Caco-2 (cell line): ENCODE data around the gene TK2. TPM values are rescaled to one million over a fixed set of nuclear protein-coding genes. Genes with fewer than 3 reads are reported as not detected.

Experiments
- BruUV-seq: library from RNA; stranded (reverse); fragments of 400-500 nt; replicated peaks from 2 replicates; lab custom pipeline; 2021; lab: Mats Ljungman, UMichigan
- CTCF ChIA-PET: fragments of 300-600 bp; sonication (Branson Sonifier 250); formaldehyde crosslinking; loops from one replicate; lab custom pipeline; 2022; ENCODE audit warnings: antibody characterized with exemption; lab: Charles Lee
- POLR2A ChIA-PET: fragments of 300-600 bp; sonication (Branson Sonifier 250); formaldehyde crosslinking; loops from one replicate; lab custom pipeline; 2022; ENCODE audit warnings: antibody characterized with exemption; lab: Charles Lee
- DNase-seq, 2 experiments: peaks; one replicate each; pipeline versions ENCODE4 v3.0.0 to v3.0.0-alpha.2; 2020 to 2022
- H3K27me3 ChIP-seq: replicated peaks from 2 replicates; pipeline ENCODE4 v1.6.0; 2011; ENCODE audit warnings: low read length; ENCODE audit not compliant: control insufficient read depth, insufficient read depth
- H3K36me3 ChIP-seq: 2 replicates; pipeline ENCODE4 v1.5.1; 2011; ENCODE audit warnings: low read length; ENCODE audit not compliant: control insufficient read depth, insufficient read depth
- H3K4me1 ChIP-seq: fragments of 250-450 bp; sonication (Bioruptor Pico); 2 replicates; pipeline ENCODE4 v1.5.1; 2020; ENCODE audit warnings: mild to moderate bottlenecking
- H3K4me3 ChIP-seq: 2 replicates; pipeline ENCODE4 v1.5.1; 2011; ENCODE audit warnings: low read depth, mild to moderate bottlenecking, control low read depth, low read length
- H3K9me3 ChIP-seq: fragments of 250-450 bp; sonication (Bioruptor Pico); 2 replicates; pipeline ENCODE4 v1.5.1; 2020; ENCODE audit warnings: mild to moderate bottlenecking, moderate library complexity
- H3K27ac Mint-ChIP-seq: one replicate; pipeline ENCODE4 v1.8.0; 2022; ENCODE audit warnings: mixed read lengths; ENCODE audit not compliant: unreplicated experiment
- H3K27me3 Mint-ChIP-seq: one replicate; pipeline ENCODE4 v1.8.0; 2022; ENCODE audit warnings: mixed read lengths; ENCODE audit not compliant: insufficient read depth, unreplicated experiment
- H3K36me3 Mint-ChIP-seq: one replicate; pipeline ENCODE4 v1.8.0; 2022; ENCODE audit warnings: mild to moderate bottlenecking, mixed read lengths; ENCODE audit not compliant: insufficient read depth, unreplicated experiment
- H3K4me1 Mint-ChIP-seq: one replicate; pipeline ENCODE4 v1.8.0; 2022; ENCODE audit warnings: low read depth, mixed read lengths; ENCODE audit not compliant: unreplicated experiment
- H3K4me3 Mint-ChIP-seq: one replicate; pipeline ENCODE4 v1.8.0; 2022; ENCODE audit warnings: mild to moderate bottlenecking, moderate library complexity, mixed read lengths; ENCODE audit not compliant: unreplicated experiment
- H3K9me3 Mint-ChIP-seq: one replicate; pipeline ENCODE4 v1.8.0; 2022; ENCODE audit warnings: mixed read lengths; ENCODE audit not compliant: unreplicated experiment
- CTCF ChIP-seq, 2 experiments: fragments of 200-600 bp in 1 of 2; IDR thresholded peaks; 1 replicate in 1 of 2; 2 replicates in 1 of 2; pipeline versions ENCODE4 v1.5.1 to v1.8.0; 2011 to 2022; ENCODE audit warnings: antibody characterized with exemption in 1 of 2, control low read depth in 1 of 2, inconsistent platforms in 1 of 2, low read depth in 1 of 2, low read length in 1 of 2, mild to moderate bottlenecking in 1 of 2, moderate library complexity in 1 of 2; ENCODE audit not compliant: insufficient read depth in 1 of 2, severe bottlenecking in 1 of 2, unreplicated experiment in 1 of 2
- intact Hi-C: fragments of 100-400 bp; cut with micrococcal nuclease; formaldehyde crosslinking; loops from one replicate; pipeline ENCODE4 v1.10.0; 2022; ENCODE audit not compliant: unreplicated experiment
- total RNA-seq: library from RNA; stranded (reverse); gene quantifications from 2 replicates; pipeline ENCODE4 v1.2.3, GENCODE V29; 2022

TK2 gene
- total RNA-seq, 1 experiment from 2014 or later = 18.2 TPM

DNA sequence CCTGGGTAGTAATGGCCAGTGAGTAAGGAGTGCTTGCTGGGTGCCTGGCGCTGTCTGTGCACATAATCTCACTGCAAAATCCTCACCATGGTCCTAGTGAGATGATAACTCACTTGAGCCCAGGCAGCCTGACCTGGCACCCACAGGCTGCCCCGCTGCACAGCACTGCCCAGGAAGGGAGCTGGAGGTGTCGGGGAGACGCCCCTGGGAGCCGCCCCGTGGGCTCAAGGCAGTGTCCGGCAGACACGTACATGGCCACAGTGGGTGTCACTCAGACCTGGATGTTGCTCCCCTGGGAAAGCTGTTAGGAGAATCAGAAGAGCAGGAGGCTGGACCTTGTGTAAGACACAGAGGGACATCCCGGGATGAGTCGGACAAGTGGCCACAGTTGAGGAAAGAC lies 78.7 kb downstream of the TK2 start:
- TF ChIP-seq CTCF (IDR thresholded peaks at IDR 0.05; ENCODE audit: insufficient read depth in 1 of 2, low read depth in 1 of 2, low read length in 1 of 2, severe bottlenecking in 1 of 2, unreplicated experiment in 1 of 2) = no peak
- intact Hi-C loops = no loop called here
- H3K27ac Mint-ChIP-seq = no peak overlapping the region
- no peaks in the 10 kb centered on the region for H3K4me1 Mint-ChIP-seq
- POLR2A ChIA-PET = no interaction called here
- CTCF ChIA-PET = no interaction called here
- peaks cover 25% of the 10 kb centered on the region for H3K27me3 Mint-ChIP-seq
- H3K27me3 ChIP-seq = peaks cover 3% of the 10 kb centered on the region; the same call in 1 of the 2 replicates
- H3K4me1 ChIP-seq = no peaks in the 10 kb centered on the region
- H3K4me3 Mint-ChIP-seq = no peak overlapping the region
- no TSS peak for BruUV-seq
- no peaks in the 10 kb centered on the region for H3K9me3 Mint-ChIP-seq
- H3K36me3 ChIP-seq = no peaks in the 10 kb centered on the region
- DNase-seq = no peak
- H3K9me3 ChIP-seq = no peaks in the 10 kb centered on the region
- no peak overlapping the region for H3K4me3 ChIP-seq
- H3K36me3 Mint-ChIP-seq = no peaks in the 10 kb centered on the region

DNA sequence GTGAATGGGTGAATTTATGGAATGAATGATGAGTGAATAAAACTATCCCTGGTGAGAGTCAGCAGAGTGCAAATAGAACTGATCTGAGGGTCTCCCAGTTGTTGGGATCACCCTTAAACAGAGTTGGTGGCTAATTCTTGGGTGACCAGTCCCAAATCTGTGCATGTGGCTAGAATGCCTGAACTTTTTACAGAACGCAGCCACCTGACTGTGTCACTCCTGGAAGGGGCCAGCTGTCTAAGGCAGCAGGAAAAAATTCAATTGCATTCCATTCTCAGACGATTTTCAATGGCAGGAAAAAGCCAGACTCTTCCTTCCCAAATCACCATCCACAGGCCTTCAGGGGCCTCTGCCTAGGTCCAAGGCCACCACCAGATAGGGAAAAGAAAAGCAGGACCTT lies 79.4 kb downstream of the TK2 start:
- H3K9me3 Mint-ChIP-seq = no peaks in the 10 kb centered on the region
- no peak overlapping the region for H3K4me3 ChIP-seq

GRCh38 chr16:66469947-66470546 lies 79.9 kb downstream of the TK2 start:
- H3K27ac Mint-ChIP-seq = no peak overlapping the region
- no peaks in the 10 kb centered on the region for H3K9me3 Mint-ChIP-seq
- no peaks in the 10 kb centered on the region for H3K36me3 Mint-ChIP-seq
- BruUV-seq = no TSS peak
- 0 out of 2 replicates have a peak, but pooled peaks cover 2% of the 10 kb centered on the region for H3K9me3 ChIP-seq
- no peaks in the 10 kb centered on the region for H3K4me1 ChIP-seq
- H3K4me3 Mint-ChIP-seq = no peak overlapping the region
- intact Hi-C loops = no loop called here
- no peak for TF ChIP-seq CTCF (IDR thresholded peaks at IDR 0.05; ENCODE audit: insufficient read depth in 1 of 2, low read depth in 1 of 2, low read length in 1 of 2, severe bottlenecking in 1 of 2, unreplicated experiment in 1 of 2)
- ChIA-PET CTCF (interaction anchor here (0.6 kb wide), 1 partner anchor 247 kb away, joined by 3 read pairs; no protein-coding TSS in a partner anchor), POLR2A (no interaction called here)
- no peaks in the 10 kb centered on the region for H3K4me1 Mint-ChIP-seq
- no peaks in the 10 kb centered on the region; the same call in 1 of the 2 replicates for H3K27me3 ChIP-seq
- H3K36me3 ChIP-seq = no peaks in the 10 kb centered on the region
- peaks cover 29% of the 10 kb centered on the region for H3K27me3 Mint-ChIP-seq
- no peak overlapping the region for H3K4me3 ChIP-seq
- no peak for DNase-seq

More for the DNA sequence above, 79.4 kb downstream of the TK2 start:
- Mint-ChIP-seq H3K4me3 (no peak overlapping the region), H3K4me1 (no peaks in the 10 kb centered on the region), H3K27me3 (peaks cover 29% of the 10 kb centered on the region), H3K36me3 (no peaks in the 10 kb centered on the region), H3K27ac (no peak overlapping the region)
- Histone ChIP-seq H3K4me1 (no peaks in the 10 kb centered on the region), H3K36me3 (no peaks in the 10 kb centered on the region), H3K27me3 (peaks cover 3% of the 10 kb centered on the region; the same call in 1 of the 2 replicates), H3K9me3 (no peaks in the 10 kb centered on the region)
- intact Hi-C loops = no loop called here
- no peak for TF ChIP-seq CTCF (IDR thresholded peaks at IDR 0.05; ENCODE audit: insufficient read depth in 1 of 2, low read depth in 1 of 2, low read length in 1 of 2, severe bottlenecking in 1 of 2, unreplicated experiment in 1 of 2)
- POLR2A ChIA-PET = no interaction called here
- CTCF ChIA-PET = no interaction called here
- no peak for DNase-seq
- BruUV-seq = no TSS peak
